Measurements from ENCODE around the gene DMWD.
"Not testable (repeated sequence)": the region's sequence is repeated elsewhere in the genome, so short reads cannot be mapped to it uniquely, and the experiment has no call there.

DMWD gene

GRCh38 chr19:45815481-45816216, 23.0 kb upstream of the DMWD start:
- no peak for DNase-seq

GRCh38 chr19:45814851-45815480, 22.3 kb upstream of the DMWD start, which contains the start of gene RSPH6A:
Gene RSPH6A (minus strand): TSS chr19:45815308. CDS start chr19:45815176, 132 bp downstream.
- no peak for DNase-seq

GRCh38 chr19:45814166-45814780, 21.6 kb upstream of the DMWD start:
- DNase-seq: no peak

GRCh38 chr19:45812297-45812696, 19.7 kb upstream of the DMWD start:
- no peak for DNase-seq

- DNase-seq: no peak
Measured at GRCh38 chr19:45809643-45810159, 17.1 kb upstream of the DMWD start.

- DNase-seq: no peak
Measured at GRCh38 chr19:45805719-45806118, 13.1 kb upstream of the DMWD start.

GRCh38 chr19:45804959-45805230, 12.2 kb upstream of the DMWD start:
- DNase-seq: no peak

- DNase-seq: no peak
Measured at GRCh38 chr19:45804140-45804958, 11.7 kb upstream of the DMWD start.

GRCh38 chr19:45801603-45802175, 9.0 kb upstream of the DMWD start:
- DNase-seq: no peak

- no peak for DNase-seq
Measured at GRCh38 chr19:45800070-45800553, 7.5 kb upstream of the DMWD start.

GRCh38 chr19:45799541-45799940, 6.9 kb upstream of the DMWD start:
- DNase-seq: not testable (repeated sequence)

GRCh38 chr19:45798995-45799517, 6.4 kb upstream of the DMWD start:
- DNase-seq: peak; percentile 63

GRCh38 chr19:45794627-45795026, 2.0 kb upstream of the DMWD start:
- DNase-seq: no peak

GRCh38 chr19:45793876-45794275, 1.2 kb upstream of the DMWD start:
- DNase-seq: no peak

- DNase-seq: no peak
Measured at GRCh38 chr19:45793178-45793564, 526 bp upstream of the DMWD start.

- DNase-seq: peak; percentile 30
Measured at GRCh38 chr19:45791744-45792469, 738 bp downstream of the DMWD start.

- DNase-seq: peak; percentile 33
Measured at GRCh38 chr19:45790942-45791341, 1.7 kb downstream of the DMWD start.

GRCh38 chr19:45789035-45789786, 3.4 kb downstream of the DMWD start:
- no peak for DNase-seq

- no peak for DNase-seq
Measured at GRCh38 chr19:45786533-45786894, 6.1 kb downstream of the DMWD start.

GRCh38 chr19:45785781-45786532, 6.7 kb downstream of the DMWD start:
- no peak for DNase-seq

Measured in activated naive CD4-positive, alpha-beta T cell treated with Interleukin-2 at 50 U/mL for 16 hours (primary cell).